ENCODE measurements around the gene ZNF664.

- no peak for TF ChIP-seq POLR2A (IDR thresholded peaks at IDR 0.05; ENCODE audit: low read length)
- TF ChIP-seq GATA1 (IDR thresholded peaks at IDR 0.05; ENCODE audit: low read depth, low read length): no peak
These were observed 57.0 kb downstream of the ZNF664 start for GRCh38 chr12:124030008-124030407.

Data from erythroblast (primary cell).